Activated gamma-delta T cell treated with anti-CD3 and anti-CD28 coated beads, Interleukin-2, amount 50 U/mL, for 16 hours (primary cell): ENCODE results near the gene IST1.
"Not testable (repeated sequence)": the region's sequence is repeated elsewhere in the genome, so short reads cannot be mapped to it uniquely, and the experiment has no call there.

Source experiments
- DNase-seq: peaks from one replicate; pipeline ENCODE4 v3.0.0-alpha.2; 2020; ENCODE audit warnings: low read depth

IST1 gene

DNA sequence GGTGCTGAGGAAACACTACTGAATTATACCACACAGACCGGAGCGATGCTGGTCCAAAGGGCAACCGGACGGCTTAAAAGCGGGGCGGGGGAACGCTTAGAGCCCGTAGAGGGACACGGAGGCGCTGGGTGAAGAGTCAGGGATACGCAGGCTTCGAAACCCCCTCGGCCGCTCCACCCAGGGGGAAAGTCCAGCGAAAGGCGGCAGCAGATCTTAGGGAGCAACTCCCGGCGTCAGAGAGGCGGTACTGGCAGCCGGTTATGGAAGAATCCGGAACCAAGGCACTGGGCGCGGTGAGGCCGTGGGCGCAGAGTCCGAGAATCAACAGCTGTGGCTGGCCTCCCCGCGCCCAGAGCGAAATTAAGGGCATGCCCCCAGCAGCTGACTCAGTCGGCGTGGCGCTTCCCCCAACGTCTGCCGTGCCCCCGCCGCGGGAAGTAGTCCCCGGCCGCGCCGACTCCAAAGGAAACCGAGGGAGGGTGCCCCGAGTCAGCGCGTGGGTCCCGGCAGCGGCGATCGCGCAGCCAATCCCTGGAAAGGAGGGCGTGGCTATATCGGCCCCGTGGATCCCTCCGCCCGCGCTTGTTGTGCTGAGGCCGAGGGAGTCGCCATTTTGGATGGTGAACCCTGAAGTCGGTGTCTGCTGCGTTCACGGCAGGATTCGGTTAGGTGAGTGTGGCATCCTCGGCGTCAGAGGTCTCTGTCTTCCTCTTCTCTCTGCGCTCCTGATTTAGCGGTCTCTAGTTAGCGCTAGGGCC is at the start of gene IST1:
Gene IST1 (plus strand): TSS at position 611 of the 758 bp plus-strand sequence. CDS start 20,110 bp downstream, outside the sequence.
- peak; percentile 96 for DNase-seq

DNA sequence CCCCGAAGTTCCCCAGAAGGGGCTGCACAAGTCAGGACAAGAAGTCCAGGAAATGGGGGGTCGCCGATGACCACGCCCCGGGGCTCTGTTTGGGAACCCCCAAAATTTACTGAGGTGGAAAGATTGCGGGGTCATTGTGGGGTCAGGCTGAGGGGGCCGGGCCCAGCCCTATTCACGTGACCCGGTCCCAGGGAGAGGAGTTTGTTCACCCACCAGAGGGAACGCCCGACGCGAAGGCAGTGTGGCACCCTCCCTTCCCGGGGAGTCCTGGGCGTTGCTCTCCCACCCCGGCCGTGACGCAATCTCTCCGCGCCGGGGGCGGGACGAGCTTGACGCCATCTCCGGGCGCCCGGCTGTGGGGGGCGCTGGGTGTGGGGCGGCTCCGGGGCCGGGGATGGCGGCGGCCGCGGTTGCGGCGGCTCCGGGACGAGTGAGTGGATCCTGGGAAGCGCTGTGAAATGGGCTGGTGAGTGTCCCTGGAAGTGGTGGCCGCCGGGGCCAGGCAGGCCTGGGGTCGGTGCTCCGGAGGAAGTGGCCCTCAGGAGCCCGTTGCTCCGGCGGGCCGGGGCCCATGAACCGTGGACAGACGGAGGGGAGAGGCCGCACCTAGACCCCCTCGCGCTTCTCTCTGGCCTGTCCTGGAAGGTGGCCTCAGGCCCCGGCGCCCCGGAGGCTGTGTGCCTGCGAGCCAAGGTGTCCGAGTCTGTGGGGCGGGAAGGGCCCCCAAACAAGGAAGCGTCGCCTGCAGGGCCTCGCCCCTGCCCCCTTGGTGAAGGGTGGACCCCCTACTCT is 49.5 kb upstream of the IST1 start, which contains the start of gene ATXN1L:
Gene ATXN1L (plus strand): TSS at position 338 of the 792 bp plus-strand sequence. CDS start 3,765 bp downstream, outside the sequence.
- DNase-seq, result peak; percentile 88

DNA sequence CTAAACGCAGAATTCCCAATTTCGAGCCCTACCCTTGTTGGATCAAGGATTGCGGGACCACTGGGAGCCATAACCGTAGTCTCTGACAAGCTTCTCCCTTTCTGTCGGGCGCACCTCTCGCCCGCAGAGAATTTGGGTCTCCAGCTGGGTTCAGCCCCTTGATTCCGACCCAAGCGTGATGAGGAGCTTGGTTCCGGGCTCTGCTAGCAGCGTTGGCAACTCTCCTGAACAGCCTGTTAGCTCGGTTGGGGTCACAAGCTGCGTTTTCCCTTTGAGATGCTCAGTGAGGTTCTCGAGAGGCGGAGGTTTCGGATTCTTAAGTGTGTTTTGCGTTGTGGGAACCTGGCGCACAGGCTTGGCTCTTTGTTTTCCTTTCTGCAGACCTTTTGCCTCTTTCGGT is 48.9 kb upstream of the IST1 start:
- DNase-seq, result no peak

DNA sequence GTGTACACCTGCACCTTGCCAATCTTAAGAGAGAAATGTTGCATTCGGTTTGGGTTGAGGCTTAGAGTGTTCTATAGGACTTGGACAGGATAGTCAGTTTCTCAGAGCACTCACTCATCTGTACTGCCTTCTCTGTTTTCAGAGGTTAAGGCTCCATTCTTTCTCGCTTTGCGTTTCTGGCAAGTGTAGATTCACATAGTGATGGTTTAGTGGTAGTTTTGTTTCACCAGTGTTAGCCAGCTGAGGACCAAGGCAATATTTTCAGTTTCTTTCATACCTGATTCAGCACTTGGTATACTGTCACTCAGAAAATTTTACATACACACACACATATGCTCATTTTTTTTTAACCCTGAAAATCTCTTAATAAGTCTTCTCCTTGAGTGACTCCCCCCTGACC is 48.2 kb upstream of the IST1 start:
- DNase-seq, result no peak

DNA sequence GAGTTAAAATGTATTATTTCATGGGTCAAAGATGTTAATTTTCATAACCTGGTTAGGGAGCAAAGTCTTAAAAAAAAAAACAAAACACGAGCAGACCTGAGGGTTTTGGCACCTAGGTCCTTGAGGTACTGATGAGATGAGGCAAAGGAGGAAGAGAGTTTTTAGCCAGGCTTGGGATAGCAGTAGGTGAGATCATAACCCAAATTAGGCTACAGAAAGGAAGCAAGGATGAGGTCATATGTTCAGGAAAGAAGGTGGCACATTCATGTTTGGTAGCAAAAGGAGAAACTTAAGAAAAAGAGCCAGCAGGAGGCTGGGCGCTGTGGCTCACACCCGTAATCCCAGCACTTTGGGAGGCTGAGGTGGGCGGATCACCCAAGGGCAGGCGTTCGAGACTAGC is 46.7 kb upstream of the IST1 start:
- DNase-seq, result no peak

DNA sequence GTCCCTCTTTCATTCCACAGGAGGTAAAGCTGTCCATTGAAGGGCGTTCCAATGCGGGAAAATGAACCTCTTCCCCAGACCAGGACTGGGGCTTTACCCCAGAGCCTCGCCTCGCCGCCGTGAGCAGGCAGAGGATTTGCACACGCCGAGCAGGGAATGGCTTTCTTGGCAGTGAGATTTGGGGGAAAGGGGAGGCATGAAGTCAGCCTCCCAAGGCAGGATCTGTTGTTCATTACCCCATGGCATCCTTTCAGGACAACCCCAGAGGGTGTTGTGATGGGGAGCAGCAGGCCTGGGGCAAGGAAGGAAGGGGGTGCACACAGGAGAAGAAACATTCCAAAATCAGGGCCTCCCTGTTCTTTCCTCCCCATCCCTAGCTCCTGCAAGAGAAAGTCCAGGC is 43.6 kb upstream of the IST1 start:
- DNase-seq, result no peak

DNA sequence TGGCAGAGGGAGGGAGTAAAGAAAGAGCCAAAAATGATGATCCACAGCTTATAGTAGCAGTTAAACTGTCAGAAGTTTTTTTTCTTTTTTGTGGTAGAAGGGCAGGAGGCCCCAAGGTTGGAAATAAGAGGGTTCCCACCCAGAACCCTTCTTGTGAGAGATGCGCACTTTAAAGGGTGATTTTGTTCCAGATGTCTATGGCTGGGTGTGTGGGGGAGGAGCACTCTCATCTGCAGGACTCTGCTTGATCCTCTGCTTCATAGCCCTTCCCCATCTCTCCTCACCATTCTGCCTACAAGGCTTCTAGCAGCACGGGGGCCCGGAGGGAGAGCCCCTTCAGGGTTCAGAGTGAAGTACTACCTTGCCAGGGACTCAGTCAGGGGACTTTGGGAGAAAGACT is 43.2 kb upstream of the IST1 start:
- no peak for DNase-seq

DNA sequence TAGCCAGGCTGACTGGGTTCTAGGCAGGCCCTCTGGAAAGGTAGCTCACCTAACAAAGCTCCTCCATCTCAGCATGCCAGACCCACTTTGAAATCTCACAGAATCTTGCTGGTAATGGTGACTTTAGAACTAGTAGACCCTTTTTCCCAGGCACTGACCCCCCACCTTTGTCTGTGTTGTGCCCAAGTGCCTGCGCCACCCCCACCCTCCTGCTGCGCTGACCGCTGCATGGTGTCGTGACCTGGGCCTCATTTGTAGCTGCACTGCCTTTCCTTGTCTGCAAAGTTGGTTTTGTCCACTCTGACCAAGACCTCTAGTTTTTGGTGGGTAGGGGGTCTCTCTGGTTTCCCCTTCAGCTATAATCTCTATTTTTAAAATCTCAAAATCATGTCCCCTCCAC is 42.8 kb upstream of the IST1 start:
- no peak for DNase-seq

DNA sequence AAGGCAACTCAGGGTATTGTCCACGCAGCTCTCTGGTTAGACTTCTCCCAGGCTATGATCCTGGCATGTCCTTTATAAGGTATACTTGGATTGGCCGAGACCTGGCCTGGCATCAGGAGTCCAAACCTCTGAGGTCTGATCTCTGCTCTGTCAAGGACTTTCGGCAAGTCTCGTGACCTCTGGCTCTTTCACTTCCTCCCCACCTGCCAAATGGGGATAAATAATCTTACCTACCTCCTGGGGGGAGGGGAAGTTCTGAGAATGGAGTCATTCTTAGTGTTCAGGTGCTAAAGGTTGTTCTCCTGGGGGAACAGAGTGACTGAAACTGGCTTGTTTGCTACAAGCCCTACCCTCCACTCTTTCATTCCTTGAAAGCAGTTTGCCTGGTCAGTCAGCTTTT is 41.9 kb upstream of the IST1 start:
- no peak for DNase-seq

DNA sequence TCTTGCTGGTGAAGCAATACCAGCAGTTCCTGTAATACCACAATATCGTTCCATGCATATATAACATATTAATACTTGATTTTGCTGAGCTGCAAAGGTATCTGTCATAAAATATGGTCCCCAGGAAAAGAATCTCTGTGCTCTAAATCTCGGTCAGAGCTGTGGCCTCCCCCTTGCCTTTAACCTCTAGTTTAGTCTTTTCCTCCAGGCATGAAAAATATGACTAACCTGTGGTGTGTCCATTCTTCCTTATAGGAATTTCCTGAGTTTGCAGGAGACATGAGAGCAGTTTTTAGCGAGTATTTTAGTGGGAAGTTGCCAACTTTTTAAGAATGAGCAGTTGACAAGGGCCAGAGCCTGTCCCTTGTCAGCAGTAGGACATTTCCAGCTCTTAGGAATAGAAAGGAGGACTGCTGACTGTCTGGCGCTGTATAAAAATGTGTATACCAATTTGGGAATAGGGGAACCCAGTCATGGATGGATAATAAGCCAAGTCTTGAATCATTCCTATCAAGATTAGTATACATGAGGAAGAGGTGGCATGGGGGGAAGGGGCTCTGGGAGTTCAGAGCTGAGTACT is 40.9 kb upstream of the IST1 start:
- no peak for DNase-seq

DNA sequence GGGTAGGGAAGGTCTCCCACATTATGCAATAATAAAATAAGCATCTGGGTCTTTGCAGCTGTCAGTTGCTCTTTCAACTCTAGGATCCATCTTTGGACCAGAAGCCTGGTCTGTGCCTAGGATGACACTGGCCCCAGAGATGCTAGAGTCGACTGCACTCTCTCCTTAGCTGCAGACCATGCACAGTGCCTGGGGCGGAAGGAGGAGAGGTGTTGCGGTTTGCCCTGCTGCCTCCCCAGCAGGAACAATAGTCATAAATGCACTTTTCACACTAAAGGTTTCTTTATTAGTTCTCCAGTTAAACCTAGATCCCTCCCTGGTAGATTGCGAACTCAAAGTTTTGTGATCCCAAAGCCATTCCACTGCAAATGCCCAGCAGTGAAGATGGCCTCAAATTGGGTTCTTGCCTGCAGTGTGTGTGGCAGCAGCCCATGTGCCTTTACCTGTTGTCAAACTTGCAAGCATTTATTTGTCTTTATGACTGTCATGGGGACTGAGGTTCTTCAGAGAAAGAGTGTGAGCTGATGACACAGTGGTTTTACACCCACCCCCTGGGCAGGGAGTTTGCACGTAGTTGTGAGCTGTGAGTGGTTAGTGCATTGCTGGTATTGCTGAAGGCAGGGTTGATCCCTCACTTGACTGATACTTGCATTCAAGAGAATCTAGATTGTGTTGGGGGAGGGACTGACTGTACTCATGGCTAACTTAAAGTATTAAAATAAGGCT is 39.2 kb upstream of the IST1 start:
- no peak for DNase-seq

DNA sequence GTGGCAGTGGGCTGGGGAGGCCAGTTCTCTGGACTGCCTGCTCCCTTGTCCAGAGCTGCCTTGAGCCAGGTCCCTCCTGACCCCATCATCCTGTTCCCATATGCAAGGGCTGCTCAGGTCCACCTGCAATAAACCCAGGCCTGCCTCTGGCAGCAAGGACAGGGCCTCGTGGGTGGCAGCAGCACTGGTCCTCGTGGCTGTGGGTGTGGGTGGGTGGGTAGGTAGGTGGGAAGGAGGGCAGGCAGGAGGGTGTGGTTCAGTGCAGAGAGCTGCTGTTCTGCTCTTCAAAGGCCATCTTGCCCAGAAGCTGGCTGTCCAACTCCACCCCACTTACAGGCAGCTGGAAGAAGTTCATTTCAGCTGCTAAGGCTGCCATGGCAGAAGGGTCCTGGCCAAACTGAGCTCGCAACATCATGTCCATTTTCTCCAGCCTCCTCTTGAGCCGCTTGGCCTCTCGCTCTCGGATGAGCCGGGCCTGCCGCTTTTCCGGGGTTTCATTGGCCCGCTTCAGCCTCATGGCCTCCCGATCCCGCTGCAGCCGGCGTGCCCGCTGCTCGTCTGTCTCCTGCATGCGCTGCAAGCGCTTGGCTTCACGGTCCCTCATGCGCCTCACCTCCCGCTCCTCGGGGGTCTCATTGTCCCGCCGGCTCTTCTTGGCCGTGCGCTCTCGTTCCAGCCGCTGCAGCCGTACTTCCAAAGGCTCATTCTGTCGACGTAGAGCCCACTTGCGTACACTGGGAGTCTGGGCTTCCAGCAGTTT is 35.4 kb upstream of the IST1 start:
- no peak for DNase-seq

DNA sequence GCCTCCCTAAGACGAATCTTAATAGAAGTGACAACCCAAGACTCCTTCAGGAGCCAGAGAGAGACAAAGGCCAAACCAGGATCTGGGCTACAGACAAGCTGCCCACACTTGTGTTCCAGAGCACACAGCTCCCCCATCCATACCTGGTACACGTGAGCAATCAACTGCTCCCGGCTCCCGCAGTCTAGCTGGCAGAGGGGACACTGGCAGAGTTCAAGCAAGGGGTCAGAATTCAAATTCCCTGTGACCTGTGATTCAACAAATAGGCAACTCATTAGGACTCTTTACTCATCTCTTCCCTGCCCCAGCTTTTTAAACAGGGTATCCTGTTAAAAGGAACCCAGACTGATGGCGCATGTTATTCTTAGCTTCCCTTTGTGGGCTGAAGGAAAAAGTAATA is 31.3 kb upstream of the IST1 start:
- DNase-seq, result no peak

DNA sequence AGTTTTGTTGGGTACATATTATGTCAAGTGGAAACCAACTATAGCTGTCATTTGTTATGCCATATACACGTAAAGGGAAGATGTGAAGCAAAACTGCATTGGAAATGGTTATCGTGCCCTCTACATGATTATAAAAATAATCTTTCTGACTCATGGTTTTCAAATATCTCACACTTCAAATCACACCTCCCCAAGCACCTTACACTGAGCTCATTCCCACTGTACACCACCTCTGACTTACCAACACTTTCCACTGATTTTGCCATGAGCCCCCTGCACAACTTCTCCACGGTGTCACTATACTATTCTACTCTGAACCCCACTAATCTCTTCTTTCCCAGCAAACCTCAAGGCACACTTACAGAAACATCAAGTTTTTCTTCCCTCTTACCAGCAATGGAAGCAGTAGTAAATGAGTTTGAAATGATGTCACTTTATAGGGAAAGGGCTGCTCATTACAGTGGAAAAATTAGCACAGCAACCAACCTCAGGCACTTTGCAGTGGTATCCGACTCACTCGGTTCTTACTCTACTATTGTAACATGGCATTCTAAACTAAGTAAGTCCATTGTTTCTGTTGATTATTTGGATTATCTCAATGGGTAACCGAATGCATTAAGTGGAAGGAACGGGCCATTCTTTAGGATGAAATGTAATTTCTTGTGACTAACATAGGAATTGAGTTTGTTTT is 30.0 kb upstream of the IST1 start:
- no peak for DNase-seq

DNA sequence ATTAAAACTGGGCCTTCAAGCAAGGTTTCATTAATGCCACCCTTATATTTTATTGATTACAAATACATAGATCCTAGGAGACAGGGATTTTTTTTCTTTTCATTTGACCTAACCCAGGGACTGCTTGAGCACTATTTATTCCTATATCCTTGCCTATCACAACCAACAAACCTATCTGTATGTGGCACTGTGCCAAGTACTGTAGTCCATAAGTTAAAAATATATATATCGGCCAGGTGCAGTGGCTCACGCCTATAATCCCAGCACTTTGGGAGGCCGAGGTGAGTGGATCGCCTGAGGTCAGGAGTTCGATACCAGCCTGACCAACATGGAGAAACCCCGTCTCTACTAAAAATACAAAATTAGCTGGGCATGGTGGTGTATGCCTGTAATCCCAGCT is 28.2 kb upstream of the IST1 start:
- not testable (repeated sequence) for DNase-seq

DNA sequence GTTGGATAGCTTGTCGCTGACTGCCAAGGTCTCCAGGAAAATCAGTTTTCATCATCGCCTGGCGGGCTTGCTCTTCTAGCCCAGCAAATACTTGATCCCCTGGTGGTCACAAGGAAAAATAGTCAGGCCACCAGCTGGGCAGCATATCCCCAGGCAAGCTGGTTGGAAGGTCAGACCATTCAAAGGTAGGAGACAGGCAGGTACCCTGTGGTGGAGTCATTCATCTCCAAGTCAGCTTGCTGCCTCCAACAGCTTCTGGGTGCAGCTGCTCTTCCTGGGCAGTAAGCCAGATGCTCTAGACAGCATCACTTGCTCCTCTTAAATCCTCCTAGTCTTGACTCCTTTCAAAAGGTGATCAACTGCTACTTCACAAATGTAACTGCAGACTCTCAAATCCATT is 27.4 kb upstream of the IST1 start:
- DNase-seq, result no peak

DNA sequence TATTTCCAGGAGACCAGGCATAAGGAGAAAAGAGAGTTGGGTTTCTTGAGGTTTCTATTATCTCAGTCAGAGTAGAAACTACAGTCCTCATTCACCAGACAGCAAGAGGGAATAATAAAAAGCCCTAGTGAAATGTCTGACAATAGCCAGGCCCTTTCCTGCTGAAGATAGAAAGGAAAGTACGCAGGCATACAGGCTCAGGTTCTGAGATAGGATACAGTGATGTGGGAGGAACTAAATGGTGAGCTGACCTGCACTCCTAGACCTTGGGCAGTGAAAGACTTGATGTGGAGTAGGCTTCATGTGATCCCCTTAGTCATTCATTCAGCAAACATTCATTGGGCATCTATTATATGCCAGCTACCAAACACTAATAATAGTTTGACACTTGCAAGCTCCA is 26.2 kb upstream of the IST1 start:
- DNase-seq, result no peak

DNA sequence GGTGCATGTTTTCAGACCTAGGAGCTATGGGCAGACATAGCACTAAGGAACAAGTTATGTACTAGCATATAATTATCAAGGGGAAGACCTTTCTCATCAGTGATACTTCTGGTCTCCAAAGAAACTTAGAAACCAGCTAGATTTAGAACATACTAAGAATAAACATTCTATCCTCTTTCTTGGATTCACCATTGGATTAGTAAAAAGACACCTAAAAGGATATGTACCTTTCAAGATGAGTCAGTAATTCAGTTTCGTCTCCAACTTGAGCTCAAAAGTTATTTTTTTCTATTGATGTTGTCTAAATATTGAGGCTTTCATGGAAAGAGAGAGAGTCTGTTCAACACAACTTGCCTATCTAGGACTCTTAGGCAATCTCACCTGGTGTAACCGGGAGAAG is 24.5 kb upstream of the IST1 start:
- no peak for DNase-seq

DNA sequence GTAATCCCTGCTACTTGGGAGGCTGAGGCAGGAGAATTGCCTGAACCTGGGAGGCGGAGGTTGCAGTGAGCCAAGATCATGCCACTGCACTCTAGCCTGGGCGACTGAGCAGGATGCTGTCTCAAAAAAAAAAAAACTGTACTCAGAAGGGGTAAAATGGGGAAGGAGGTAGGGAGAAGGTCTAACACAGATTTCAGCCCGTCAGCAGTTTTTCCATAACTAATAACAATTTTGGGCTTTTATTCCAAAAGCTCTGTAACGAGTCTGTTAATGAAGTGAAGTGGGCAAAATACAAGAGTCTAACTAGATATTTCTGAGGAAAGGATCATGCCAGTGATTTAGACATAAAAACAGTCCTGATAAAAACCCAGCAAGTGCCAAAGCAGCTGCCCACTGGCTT is 22.1 kb upstream of the IST1 start:
- DNase-seq, result no peak

DNA sequence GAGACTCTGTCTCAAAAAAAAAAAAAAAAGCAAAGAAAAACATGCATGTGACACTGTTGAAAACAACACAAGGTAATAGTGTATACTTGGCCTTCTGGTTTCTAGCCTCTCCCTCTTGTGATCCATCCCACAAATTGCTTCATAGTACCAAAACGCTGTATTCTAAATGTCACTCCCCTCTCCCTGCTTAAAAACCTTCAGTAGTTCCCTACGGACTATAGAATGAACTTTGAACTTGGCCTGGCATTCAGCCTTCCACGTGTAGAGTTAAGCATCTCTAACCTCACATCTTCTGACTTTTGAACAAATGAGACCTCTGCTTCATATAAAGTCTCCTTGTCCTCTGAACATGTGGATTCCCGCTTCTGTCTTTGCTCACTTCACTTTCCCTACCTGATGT is 16.4 kb upstream of the IST1 start:
- DNase-seq, result no peak

DNA sequence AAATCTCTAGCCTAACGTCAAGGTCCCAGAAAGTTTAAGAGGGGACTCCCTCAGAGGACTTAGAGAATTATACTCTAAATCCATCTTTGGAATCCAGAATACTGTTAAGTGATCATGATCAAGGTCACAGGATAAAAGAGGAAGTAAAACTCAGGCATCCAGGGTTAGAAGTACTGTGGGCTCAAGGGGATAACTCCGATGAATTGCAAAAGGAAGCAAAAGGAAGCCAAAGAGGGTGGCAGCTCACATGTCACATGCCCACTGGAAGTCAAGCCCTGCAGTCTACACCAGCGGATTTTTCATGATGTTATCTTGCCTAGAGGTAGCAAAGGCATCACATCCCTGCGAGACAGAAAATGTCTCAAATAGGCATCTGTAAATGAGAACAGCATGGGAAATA is 15.2 kb upstream of the IST1 start:
- DNase-seq, result no peak
